Measurements from ENCODE around the gene SSR4.

Gene SSR4

GRCh38 chrX:153776120-153776599, 18.3 kb upstream of the SSR4 start:
- DNase-seq (ENCODE audit: extremely low read depth, low read depth) = no peak
- no peak for TF ChIP-seq CTCF (IDR thresholded peaks at IDR 0.05; ENCODE audit: low read depth, low read length)

GRCh38 chrX:153776611-153777045, 17.8 kb upstream of the SSR4 start:
- no peak for TF ChIP-seq CTCF (IDR thresholded peaks at IDR 0.05; ENCODE audit: low read depth, low read length)
- no peak for DNase-seq (ENCODE audit: extremely low read depth, low read depth)

GRCh38 chrX:153777261-153778090, 17.0 kb upstream of the SSR4 start:
- TF ChIP-seq CTCF (IDR thresholded peaks at IDR 0.05; ENCODE audit: low read depth, low read length) = no peak
- no peak for DNase-seq (ENCODE audit: extremely low read depth, low read depth)

- no peak for DNase-seq (ENCODE audit: extremely low read depth, low read depth)
- TF ChIP-seq CTCF (IDR thresholded peaks at IDR 0.05; ENCODE audit: low read depth, low read length) = no peak
These were observed 16.3 kb upstream of the SSR4 start for GRCh38 chrX:153778181-153778580.

GRCh38 chrX:153778684-153779101, 15.8 kb upstream of the SSR4 start:
- no peak for TF ChIP-seq CTCF (IDR thresholded peaks at IDR 0.05; ENCODE audit: low read depth, low read length)
- DNase-seq (ENCODE audit: extremely low read depth, low read depth) = no peak

- TF ChIP-seq CTCF (IDR thresholded peaks at IDR 0.05; ENCODE audit: low read depth, low read length) = no peak
- no peak for DNase-seq (ENCODE audit: extremely low read depth, low read depth)
These were observed 14.4 kb upstream of the SSR4 start for GRCh38 chrX:153779891-153780677.

Measured in AG09319 (cell line).